IMR-90 (cell line): ENCODE results near the gene MACROD1. TPM values are rescaled to one million over a fixed set of nuclear protein-coding genes. Genes with fewer than 3 reads are reported as not detected.

Experiments used
- ATAC-seq: fragments of 200-7000 bp; cut with Tn5 transposase; 2 replicates; pipeline ENCODE4 v1.9.1; 2020; ENCODE audit warnings: low read depth, mild to moderate bottlenecking, moderate library complexity
- BruUV-seq: library from RNA; stranded (reverse); fragments of 400-500 nt; replicated peaks from 2 replicates; lab custom pipeline; 2021; lab: Mats Ljungman, UMichigan
- CTCF ChIA-PET: fragments of 300-600 bp; formaldehyde crosslinking; extraction: SDS; loops from one replicate; lab custom pipeline; 2021; ENCODE audit warnings: antibody characterized with exemption; lab: Yijun Ruan, JAX
- POLR2A ChIA-PET: fragments of 300-600 bp; sonication (Branson Sonifier 250); formaldehyde crosslinking; loops from one replicate; lab custom pipeline; 2022; ENCODE audit warnings: antibody characterized with exemption; ENCODE audit not compliant: unreplicated experiment; lab: Charles Lee
- DNase-seq: peaks from one replicate; pipeline ENCODE4 v3.0.0; 2013
- H2AFZ ChIP-seq: replicated peaks from 2 replicates; pipeline ENCODE3; 2013; ENCODE audit warnings: low read length, mild to moderate bottlenecking; ENCODE audit not compliant: poor library complexity
- H2AK5ac ChIP-seq: 2 replicates; pipeline ENCODE4 v1.6.1; 2013; ENCODE audit warnings: low read depth, low read length, inconsistent platforms
- H2AK9ac ChIP-seq: replicated peaks from 2 replicates; pipeline ENCODE3; 2013; ENCODE audit warnings: mild to moderate bottlenecking, low read depth, low read length, moderate library complexity; ENCODE audit not compliant: poor library complexity
- H2BK120ac ChIP-seq: 2 replicates; pipeline ENCODE4 v1.6.1; 2013; ENCODE audit warnings: low read depth, low read length, inconsistent platforms
- H2BK15ac ChIP-seq: 3 replicates; pipeline ENCODE4 v1.6.1; 2013; ENCODE audit warnings: low read depth, low read length, inconsistent platforms
- H2BK20ac ChIP-seq: 2 replicates; pipeline ENCODE4 v1.6.1; 2013; ENCODE audit warnings: low read depth, mild to moderate bottlenecking, inconsistent platforms, low read length, moderate library complexity
- H2BK5ac ChIP-seq: 2 replicates; pipeline ENCODE4 v1.6.1; 2013; ENCODE audit warnings: mild to moderate bottlenecking, low read depth, low read length, inconsistent platforms; ENCODE audit not compliant: poor library complexity, severe bottlenecking
- H3K14ac ChIP-seq: replicated peaks from 2 replicates; pipeline ENCODE4 v1.6.1; 2013; ENCODE audit warnings: low read depth, low read length, inconsistent platforms
- H3K18ac ChIP-seq: 2 replicates; pipeline ENCODE4 v1.6.1; 2013; ENCODE audit warnings: low read depth, low read length, control low read depth
- H3K23ac ChIP-seq: 2 replicates; pipeline ENCODE4 v1.6.1; 2013; ENCODE audit warnings: low read depth, low read length, inconsistent platforms
- H3K27ac ChIP-seq: 2 replicates; pipeline ENCODE4 v1.5.1; 2013; ENCODE audit warnings: mild to moderate bottlenecking, control low read depth, low read length; ENCODE audit not compliant: insufficient read depth
- H3K27me3 ChIP-seq: 2 replicates; pipeline ENCODE4 v1.6.1; 2013; ENCODE audit warnings: low read length; ENCODE audit not compliant: control insufficient read depth, insufficient read depth
- H3K36me3 ChIP-seq: 2 replicates; pipeline ENCODE4 v1.6.1; 2013; ENCODE audit warnings: low read length, mixed read lengths; ENCODE audit not compliant: control insufficient read depth, insufficient read depth
- H3K4ac ChIP-seq: 2 replicates; pipeline ENCODE4 v1.6.1; 2013; ENCODE audit warnings: low read depth, low read length, inconsistent platforms
- H3K4me1 ChIP-seq: 2 replicates; pipeline ENCODE4 v1.6.1; 2013; ENCODE audit warnings: low read length, mixed read lengths; ENCODE audit not compliant: control insufficient read depth, insufficient read depth
- H3K4me2 ChIP-seq: 2 replicates; pipeline ENCODE4 v1.6.1; 2013; ENCODE audit warnings: low read depth, mild to moderate bottlenecking, control low read depth, low read length, moderate library complexity
- H3K4me3 ChIP-seq: 2 replicates; pipeline ENCODE4 v1.5.1; 2013; ENCODE audit warnings: low read depth, mild to moderate bottlenecking, control low read depth, low read length, moderate library complexity; ENCODE audit not compliant: insufficient read depth
- H3K56ac ChIP-seq: 2 replicates; pipeline ENCODE4 v1.6.1; 2013; ENCODE audit warnings: low read length, inconsistent platforms; ENCODE audit not compliant: insufficient read depth; ENCODE audit errors: extremely low read depth
- H3K79me1 ChIP-seq, 2 experiments: 2 replicates each; pipeline ENCODE4 v1.6.1; 2013; ENCODE audit warnings: low read length in 2 of 2, inconsistent platforms in 1 of 2, low read depth in 1 of 2
- H3K9ac ChIP-seq: 2 replicates; pipeline ENCODE4 v1.6.1; 2013; ENCODE audit warnings: low read depth, low read length, control low read depth
- H3K9me1 ChIP-seq: 2 replicates; pipeline ENCODE4 v1.6.1; 2013; ENCODE audit warnings: low read length, inconsistent platforms; ENCODE audit not compliant: insufficient read depth
- H3K9me3 ChIP-seq: 2 replicates; pipeline ENCODE4 v1.6.1; 2013; ENCODE audit warnings: low read length; ENCODE audit not compliant: control insufficient read depth, insufficient read depth
- H4K20me1 ChIP-seq: 2 replicates; pipeline ENCODE4 v1.6.1; 2013; ENCODE audit warnings: low read length, inconsistent platforms; ENCODE audit not compliant: insufficient read depth
- H4K5ac ChIP-seq: 2 replicates; pipeline ENCODE4 v1.6.1; 2013; ENCODE audit warnings: mild to moderate bottlenecking, low read depth, low read length, control low read depth
- H4K8ac ChIP-seq, 2 experiments: 2 replicates each; pipeline ENCODE4 v1.6.1; 2013; ENCODE audit warnings: low read depth in 2 of 2, low read length in 2 of 2, control low read depth in 1 of 2, inconsistent platforms in 1 of 2
- H4K91ac ChIP-seq: 2 replicates; pipeline ENCODE4 v1.6.1; 2013; ENCODE audit warnings: low read depth, low read length, inconsistent platforms; ENCODE audit not compliant: insufficient read depth
- BHLHE40 ChIP-seq: fragments of 150-350 bp; IDR thresholded peaks from 2 replicates; pipeline ENCODE4 v1.6.1; 2016; ENCODE audit warnings: mild to moderate bottlenecking, low read depth, low read length
- CEBPB ChIP-seq: IDR thresholded peaks from 2 replicates; pipeline ENCODE4 v1.6.1; 2012; ENCODE audit warnings: low read depth, low read length, improper control_type of control experiment
- CHD1 ChIP-seq: IDR thresholded peaks from 2 replicates; pipeline ENCODE4 v1.6.1; 2012; ENCODE audit warnings: low read depth, low read length, improper control_type of control experiment
- FOS ChIP-seq: fragments of 150-350 bp; IDR thresholded peaks from 2 replicates; pipeline ENCODE4 v1.6.1; 2016; ENCODE audit warnings: low read depth, low read length
- MAFK ChIP-seq: IDR thresholded peaks from 2 replicates; pipeline ENCODE4 v1.6.1; 2012; ENCODE audit warnings: low read depth, low read length, improper control_type of control experiment
- MAZ ChIP-seq: IDR thresholded peaks from 2 replicates; pipeline ENCODE4 v1.6.1; 2012; ENCODE audit warnings: low read depth, mild to moderate bottlenecking, low read length, improper control_type of control experiment, moderate library complexity, borderline replicate concordance
- MXI1 ChIP-seq: IDR thresholded peaks from 2 replicates; pipeline ENCODE4 v1.6.1; 2012; ENCODE audit warnings: low read depth, mild to moderate bottlenecking, low read length, moderate library complexity, borderline replicate concordance
- RAD21 ChIP-seq: IDR thresholded peaks from 2 replicates; pipeline ENCODE4 v1.6.1; 2012; ENCODE audit warnings: low read length, improper control_type of control experiment
- RFX5 ChIP-seq: IDR thresholded peaks from 2 replicates; pipeline ENCODE4 v1.8.0; 2012; ENCODE audit warnings: low read depth, mild to moderate bottlenecking, low read length, moderate library complexity
- SMC3 ChIP-seq: fragments of 150-350 bp; IDR thresholded peaks from 2 replicates; pipeline ENCODE4 v1.6.1; 2016; ENCODE audit warnings: low read depth, mild to moderate bottlenecking, antibody characterized with exemption, low read length, moderate library complexity
- WGBS, 2 experiments: methylation state at CpG; one replicate each; pipeline versions ENCODE4 v1.1.5 to v1.1.7; 2013; ENCODE audit warnings: missing lambda C conversion rate in 2 of 2; ENCODE audit not compliant: insufficient read length in 1 of 2; ENCODE audit errors: extremely low coverage in 2 of 2; 5-methylcytosine and 5-hydroxymethylcytosine counted together
- dilution Hi-C: fragments of 300-500 bp; cut with HindIII; formaldehyde crosslinking; loops from one replicate; pipeline ENCODE4 v1.14.3; 2018; ENCODE audit warnings: low sequenced_read_pairs; ENCODE audit not compliant: unreplicated experiment
- in situ Hi-C: fragments of 300-500 bp; cut with MboI; formaldehyde crosslinking; loops from 3 replicates; pipeline ENCODE4 v1.14.3; 2019; ENCODE audit warnings: low sequenced_read_pairs, inconsistent platforms, mixed read lengths
- intact Hi-C: fragments of 100-400 bp; cut with micrococcal nuclease; formaldehyde crosslinking; loops from 2 replicates; pipeline ENCODE4 v1.10.0; 2022
- polyA plus RNA-seq, 3 experiments: library from polyadenylated mRNA; depleted of rRNA; stranded (reverse); fragments of >200 nt; gene quantifications; 2 replicates each; pipeline ENCODE4 v1.2.3, GENCODE V29; 2012; ENCODE audit warnings: low replicate concordance in 1 of 3
- total RNA-seq: library from RNA; depleted of rRNA; stranded (reverse); fragments of >200 nt; gene quantifications from 2 replicates; pipeline ENCODE4 v1.2.3, GENCODE V29; 2012

The MACROD1 gene
- total and polyA plus RNA-seq, 2 of the 4 experiments (the other 2 are of a cell fraction), result 2.5 to 9.3 TPM

- H3K23ac ChIP-seq, result no peak overlapping the region
- peaks cover 10% of the 10 kb centered on the region for H3K4me1 ChIP-seq
- CTCF ChIA-PET, result no interaction called here
- no peak overlapping the region for H3K14ac ChIP-seq
- no peaks in the 10 kb centered on the region; the same call in 1 of the 2 replicates for H3K9me1 ChIP-seq
- peaks cover 4% of the 10 kb centered on the region; the same call in 1 of the 2 replicates for H4K20me1 ChIP-seq
- H4K91ac ChIP-seq, result no peak overlapping the region
- no peak overlapping the region for H4K8ac ChIP-seq
- DNase-seq, result no peak
- H3K4me2 ChIP-seq, result no peak overlapping the region
- H2BK5ac ChIP-seq, result no peak overlapping the region
- peaks cover 17% of the 10 kb centered on the region for H3K36me3 ChIP-seq
- no peak overlapping the region for H2AK9ac ChIP-seq
- H3K4me3 ChIP-seq, result no peak overlapping the region
- H2AFZ ChIP-seq, result no peak overlapping the region
- H2BK120ac ChIP-seq, result no peak overlapping the region
- H3K56ac ChIP-seq, result no peak overlapping the region
- intact Hi-C loops (loop anchor here (10.0 kb wide), 1 partner anchor 445 kb away; no protein-coding TSS in a partner anchor), dilution Hi-C loops (no loop called here), in situ Hi-C loops (no loop called here)
- POLR2A ChIA-PET, result no interaction called here
- no peak overlapping the region for H3K9ac ChIP-seq
- H3K27me3 ChIP-seq, result no peaks in the 10 kb centered on the region
- H3K27ac ChIP-seq, result no peak overlapping the region
- H3K18ac ChIP-seq, result no peak overlapping the region
- H2AK5ac ChIP-seq, result no peak overlapping the region
- no peak overlapping the region for H2BK20ac ChIP-seq
- H2BK15ac ChIP-seq, result no peak overlapping the region
- peaks cover 0 to 20% of the 10 kb centered on the region in 2 experiments; a peak in 2 of 4 replicates for H3K79me1 ChIP-seq
- TF ChIP-seq MAFK, result no peak
- no peak for TF ChIP-seq FOS
- no peak for TF ChIP-seq RAD21
- TF ChIP-seq MXI1, result no peak
- TF ChIP-seq MAZ, result no peak
- TF ChIP-seq SMC3, result no peak
- no peak for TF ChIP-seq CEBPB
- TF ChIP-seq RFX5, result no peak
- TF ChIP-seq CHD1, result no peak
- no peak for TF ChIP-seq BHLHE40
- BruUV-seq, result no TSS peak
- ATAC-seq, result no peak
- H4K5ac ChIP-seq, result no peak overlapping the region
- WGBS, 2 experiments, result no CpG with 5 or more reads among the region's 8 CpGs
- no peak overlapping the region for H3K4ac ChIP-seq
- H3K9me3 ChIP-seq, result no peaks in the 10 kb centered on the region
These were observed 43.6 kb upstream of the MACROD1 start for GRCh38 chr11:64209563-64209843.
